HG03095 (cell line): ENCODE results near the gene COPB2.
"Not testable (repeated sequence)": the region's sequence is repeated elsewhere in the genome, so short reads cannot be mapped to it uniquely, and the experiment has no call there.

Experiments used
- ATAC-seq: cut with Tn5 transposase; IDR thresholded peaks from one replicate; pipeline ENCODE4 v1.9.1; 2021; ENCODE audit warnings: moderate library complexity; ENCODE audit not compliant: unreplicated experiment

Gene COPB2

GRCh38 chr3:139389552-139390368 is at the start of gene COPB2:
Gene COPB2 (minus strand): TSS chr3:139389647. CDS start chr3:139389550, 97 bp downstream.
- ATAC-seq: peak; percentile 98

GRCh38 chr3:139434764-139435307 is 45.4 kb upstream of the COPB2 start:
- no peak for ATAC-seq

- ATAC-seq: no peak
These were observed 44.8 kb upstream of the COPB2 start for GRCh38 chr3:139434228-139434627.

- no peak for ATAC-seq
These were observed 43.6 kb upstream of the COPB2 start for GRCh38 chr3:139433089-139433488.

GRCh38 chr3:139430493-139430892 is 41.0 kb upstream of the COPB2 start:
- no peak for ATAC-seq

GRCh38 chr3:139427283-139428060 is 38.0 kb upstream of the COPB2 start:
- no peak for ATAC-seq

GRCh38 chr3:139425745-139426400 is 36.4 kb upstream of the COPB2 start:
- no peak for ATAC-seq

- ATAC-seq: no peak
These were observed 33.8 kb upstream of the COPB2 start for GRCh38 chr3:139423232-139423631.

GRCh38 chr3:139421460-139421859 is 32.0 kb upstream of the COPB2 start:
- no peak for ATAC-seq

GRCh38 chr3:139421040-139421439 is 31.6 kb upstream of the COPB2 start:
- no peak for ATAC-seq

- no peak for ATAC-seq
These were observed 28.7 kb upstream of the COPB2 start for GRCh38 chr3:139418144-139418543.

- ATAC-seq: no peak
These were observed 26.8 kb upstream of the COPB2 start for GRCh38 chr3:139416275-139416674.

- no peak for ATAC-seq
These were observed 25.3 kb upstream of the COPB2 start for GRCh38 chr3:139414608-139415224.

- ATAC-seq: not testable (repeated sequence)
These were observed 23.4 kb upstream of the COPB2 start for GRCh38 chr3:139412891-139413290.

GRCh38 chr3:139401155-139401554 is 11.7 kb upstream of the COPB2 start:
- not testable (repeated sequence) for ATAC-seq

- ATAC-seq: no peak
These were observed 7.3 kb upstream of the COPB2 start for GRCh38 chr3:139396707-139397106.

- ATAC-seq: no peak
These were observed 4.7 kb upstream of the COPB2 start for GRCh38 chr3:139394116-139394515.

- peak; percentile 4 for ATAC-seq
These were observed 461 bp downstream of the COPB2 start for GRCh38 chr3:139388821-139389551.

GRCh38 chr3:139388077-139388476 is 1.4 kb downstream of the COPB2 start:
- ATAC-seq: no peak

- ATAC-seq: not testable (repeated sequence)
These were observed 7.2 kb downstream of the COPB2 start for GRCh38 chr3:139382291-139382690.
